Amniotic epithelial cell (primary cell): ENCODE data around the gene C2orf92.
A peak's percentile ranks its signal among the peaks of the same experiment; 100 is the strongest.
"Not testable (repeated sequence)": the region's sequence is repeated elsewhere in the genome, so short reads cannot be mapped to it uniquely, and the experiment has no call there.

ENCODE experiments used
- DNase-seq: peaks from one replicate; pipeline ENCODE4 v3.0.0-alpha.2; 2010; ENCODE audit warnings: low read depth

The C2orf92 gene

DNA sequence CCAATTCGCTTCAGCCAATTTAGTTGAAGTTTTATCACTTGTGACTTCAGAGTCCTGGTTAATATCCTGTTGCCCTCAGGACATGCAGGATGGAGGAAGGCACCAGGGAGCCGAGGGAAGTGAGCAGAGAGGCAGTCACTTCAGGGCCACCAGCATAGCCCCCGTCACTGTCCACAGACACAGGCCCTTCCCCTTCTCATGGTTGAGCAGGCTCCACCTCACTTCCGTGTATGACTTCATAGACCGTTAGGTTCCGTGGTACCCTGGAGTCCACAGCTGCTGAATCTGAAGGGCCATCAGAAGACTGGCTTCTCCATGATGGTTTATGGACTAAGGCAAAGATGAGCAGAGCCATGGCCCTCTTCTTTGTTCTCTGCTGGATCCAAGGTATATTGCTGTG, at the start of gene C2orf92:
C2orf92 (plus strand) TSS at position 266 of the 400 bp plus-strand sequence; CDS start at position 342, 76 bp downstream.
- no peak for DNase-seq

DNA sequence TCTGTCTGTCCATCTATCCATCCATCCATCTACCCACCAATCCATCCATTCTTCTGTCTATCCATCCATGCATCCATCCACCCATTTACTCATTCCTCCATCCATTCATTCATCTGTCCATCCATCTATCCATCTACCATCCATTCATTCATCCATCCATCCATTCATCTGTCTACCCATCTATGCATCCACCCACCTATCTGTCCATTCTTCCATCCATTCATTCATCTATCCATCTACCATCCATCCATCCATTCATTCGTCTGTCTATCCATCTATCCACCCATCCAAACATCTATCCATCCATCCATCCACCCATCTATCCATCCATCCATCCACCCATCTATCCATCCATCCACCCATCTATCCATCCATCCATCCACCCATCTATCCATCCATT, 49.0 kb upstream of the C2orf92 start:
- not testable (repeated sequence) for DNase-seq

DNA sequence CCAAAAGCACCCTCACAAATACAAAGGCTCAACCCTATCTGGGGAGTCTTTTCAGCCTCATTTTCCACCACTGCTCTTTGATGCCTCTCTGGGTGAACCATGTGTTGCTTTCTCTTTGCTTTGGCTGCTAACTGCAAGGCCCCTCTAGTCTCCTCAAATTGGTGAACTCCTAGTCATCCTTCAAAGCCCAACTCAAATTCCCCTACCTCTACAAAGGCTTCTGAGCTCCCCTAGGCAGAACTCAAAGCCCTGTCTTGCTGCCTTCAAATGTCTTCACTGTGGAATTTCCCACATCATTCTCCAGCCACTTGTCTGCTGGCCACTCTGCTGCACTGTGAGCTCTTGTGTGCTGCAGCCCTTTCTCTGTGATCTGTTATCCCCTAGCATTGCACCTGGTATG, 46.5 kb upstream of the C2orf92 start:
- DNase-seq, result not testable (repeated sequence)

DNA sequence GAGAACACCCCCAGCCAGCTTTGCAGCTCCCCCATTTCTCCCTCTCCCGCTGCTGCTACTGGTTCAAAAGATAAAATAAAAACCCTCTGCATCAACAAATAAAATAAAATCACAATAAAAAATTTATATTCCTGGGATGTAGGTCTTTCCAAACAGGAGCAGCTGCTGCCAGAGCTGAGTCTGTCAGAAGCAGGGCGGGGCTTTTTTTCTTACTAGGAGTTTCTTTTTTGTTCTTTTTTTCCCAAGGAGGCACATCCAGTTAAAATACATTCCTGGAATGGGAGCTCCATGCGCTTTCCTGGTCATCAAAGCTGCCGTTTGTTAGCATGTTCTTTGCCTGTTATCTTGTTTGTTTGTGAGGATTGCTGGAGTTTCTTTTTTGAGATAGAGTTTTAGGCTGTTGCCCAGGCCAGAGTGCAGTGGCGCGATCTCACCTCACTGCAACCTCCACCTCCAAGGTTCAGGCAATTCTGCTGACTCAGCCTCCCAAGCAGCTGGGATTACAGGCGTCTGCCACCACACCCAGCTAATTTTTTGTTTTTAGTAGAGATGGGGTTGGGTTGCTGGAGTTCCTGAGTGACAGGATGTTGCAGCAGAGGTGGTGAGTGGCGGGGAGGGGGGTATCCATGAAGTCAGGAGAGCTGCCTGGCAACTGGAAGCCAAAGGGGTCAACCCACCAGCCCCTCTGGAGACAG, 44.0 kb upstream of the C2orf92 start:
- DNase-seq, result not testable (repeated sequence)

DNA sequence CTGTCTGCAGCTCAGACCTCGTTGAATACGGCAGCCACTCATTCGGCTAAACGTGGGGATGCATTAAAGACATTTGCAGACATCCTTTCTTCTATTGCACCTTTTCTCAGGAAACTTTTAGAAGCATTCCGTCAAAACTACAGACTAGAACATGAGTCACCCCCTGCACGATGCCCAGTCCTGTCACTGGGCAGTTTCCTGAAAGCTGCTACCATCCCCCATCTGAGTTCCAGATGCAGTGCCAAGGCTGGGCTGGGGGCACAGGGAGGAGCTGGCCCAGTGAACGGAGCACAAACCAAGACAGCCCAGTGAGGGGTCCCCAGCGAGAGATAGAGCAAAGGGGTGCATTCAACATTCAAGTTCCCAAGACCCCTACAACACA, 43.5 kb upstream of the C2orf92 start:
- not testable (repeated sequence) for DNase-seq

DNA sequence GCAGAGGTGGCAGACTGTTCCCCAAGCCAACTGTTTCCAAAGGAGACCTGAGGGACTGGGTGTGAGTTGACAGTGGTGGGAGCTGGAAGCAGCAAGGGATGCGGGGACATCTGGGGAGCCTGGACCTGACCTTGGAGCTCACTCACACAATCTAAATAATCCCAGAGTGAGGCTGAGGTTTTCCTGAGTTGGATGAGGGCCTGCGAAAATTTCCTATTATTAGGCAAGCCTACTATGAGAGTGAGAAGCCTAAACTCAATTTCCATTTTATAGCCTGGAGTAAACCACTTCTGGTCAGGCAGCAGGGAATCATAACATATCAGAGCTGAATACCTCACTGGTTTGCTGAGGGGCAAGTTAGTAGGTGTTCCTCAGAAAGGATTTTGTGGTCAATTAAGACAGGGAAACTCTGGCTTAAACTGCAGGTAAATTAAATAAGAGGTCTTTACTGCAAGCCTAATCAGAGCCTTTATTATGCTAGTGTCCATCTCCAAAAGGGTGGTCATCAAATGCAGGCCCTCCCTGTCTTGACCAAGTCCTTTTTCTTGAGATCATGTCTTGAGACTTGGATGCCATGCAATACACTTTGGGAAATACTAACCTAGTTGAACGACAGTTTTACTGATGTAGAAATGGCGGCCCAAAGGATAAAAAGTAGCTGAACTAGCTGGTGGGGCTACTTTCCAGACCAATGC, 25.3 kb upstream of the C2orf92 start:
- DNase-seq, result no peak

DNA sequence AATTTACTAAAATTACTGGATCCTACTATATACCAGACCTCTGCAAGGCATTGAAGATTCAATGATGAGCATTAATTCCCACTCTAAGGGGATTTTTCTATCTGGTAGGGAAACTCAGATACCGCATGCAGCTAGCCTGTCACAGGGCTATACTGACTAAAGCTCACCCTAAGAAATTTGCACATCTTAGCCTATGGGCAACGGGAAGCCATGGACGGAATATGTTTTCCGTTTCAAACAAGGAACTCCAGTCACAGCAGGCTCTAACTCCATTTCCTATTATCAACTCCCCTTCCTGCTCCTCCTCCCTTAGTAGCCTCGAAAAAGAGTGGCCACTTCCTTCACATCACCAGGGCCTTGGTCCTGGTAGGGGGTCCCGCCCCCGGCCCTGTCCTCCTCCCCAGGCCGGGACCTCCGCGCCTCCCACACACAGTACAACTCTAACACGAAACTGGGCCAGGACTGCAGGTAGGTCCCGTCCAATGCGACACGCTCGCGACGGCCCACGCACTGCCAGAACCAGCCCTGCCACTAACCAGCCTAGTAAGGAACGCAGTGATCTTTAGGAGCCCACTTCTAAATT, 24.3 kb upstream of the C2orf92 start:
- DNase-seq, result no peak

DNA sequence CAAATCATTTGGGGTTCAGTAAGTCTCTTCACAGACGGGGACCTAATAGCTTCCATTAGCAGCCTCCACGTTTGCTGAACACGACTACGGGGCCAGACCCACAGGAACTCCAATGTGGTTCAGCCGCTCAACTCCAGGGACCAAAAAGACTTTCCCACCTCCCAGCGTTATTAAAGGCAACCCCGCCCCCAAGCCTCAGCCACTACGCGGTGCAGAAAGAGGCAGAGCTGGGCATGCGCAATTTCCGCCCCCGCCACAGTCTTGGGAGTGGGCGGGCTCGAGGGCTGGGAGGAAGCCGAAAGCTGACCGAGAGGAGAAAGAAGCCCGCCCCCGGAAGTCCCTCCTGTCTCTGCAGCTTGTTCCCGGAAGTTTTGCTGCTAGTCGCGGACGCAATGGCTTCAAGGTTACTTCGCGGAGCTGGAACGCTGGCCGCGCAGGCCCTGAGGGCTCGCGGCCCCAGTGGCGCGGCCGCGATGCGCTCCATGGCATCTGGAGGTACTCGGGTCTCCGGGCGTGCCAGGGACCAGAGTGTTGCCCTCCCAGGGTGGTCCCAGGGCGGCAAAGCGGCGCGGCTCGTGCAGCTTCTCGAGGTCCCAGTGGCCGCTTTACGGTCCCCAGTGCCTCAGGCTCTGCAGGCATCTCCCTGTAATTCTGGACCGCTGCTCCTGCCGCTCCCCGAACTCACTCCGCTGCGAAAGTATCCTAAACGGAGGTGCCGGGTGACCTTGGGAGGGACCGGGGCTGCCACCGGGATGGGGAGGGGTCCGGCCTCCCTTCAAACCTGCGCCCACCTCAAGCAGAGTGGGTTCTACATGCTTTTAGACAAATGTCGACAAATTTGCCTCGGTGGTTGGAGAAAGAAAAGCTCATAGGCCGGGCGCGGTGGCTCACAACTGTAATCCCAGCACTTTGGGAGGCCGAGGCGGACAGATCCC, 23.6 kb upstream of the C2orf92 start, which contains the start of gene COX5B:
COX5B (plus strand) TSS at position 368 of the 935 bp plus-strand sequence; CDS start at position 393, 25 bp downstream.
- DNase-seq, result peak; percentile 93

DNA sequence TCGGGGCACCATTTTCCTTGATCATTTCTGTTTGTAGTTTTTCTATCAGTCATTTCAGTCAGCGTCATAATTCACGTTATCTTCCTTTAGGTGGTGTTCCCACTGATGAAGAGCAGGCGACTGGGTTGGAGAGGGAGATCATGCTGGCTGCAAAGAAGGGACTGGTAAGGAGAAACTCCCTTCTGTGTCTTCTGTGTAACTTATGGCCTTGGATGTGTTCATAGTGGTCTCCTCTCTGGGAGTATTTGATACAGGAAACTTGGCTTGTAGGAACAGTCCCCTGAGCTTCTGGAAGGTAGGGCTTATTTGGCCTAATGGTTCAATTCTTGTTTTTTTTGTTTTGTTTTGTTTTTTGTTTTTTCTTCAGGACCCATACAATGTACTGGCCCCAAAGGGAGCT, 22.5 kb upstream of the C2orf92 start:
- no peak for DNase-seq

DNA sequence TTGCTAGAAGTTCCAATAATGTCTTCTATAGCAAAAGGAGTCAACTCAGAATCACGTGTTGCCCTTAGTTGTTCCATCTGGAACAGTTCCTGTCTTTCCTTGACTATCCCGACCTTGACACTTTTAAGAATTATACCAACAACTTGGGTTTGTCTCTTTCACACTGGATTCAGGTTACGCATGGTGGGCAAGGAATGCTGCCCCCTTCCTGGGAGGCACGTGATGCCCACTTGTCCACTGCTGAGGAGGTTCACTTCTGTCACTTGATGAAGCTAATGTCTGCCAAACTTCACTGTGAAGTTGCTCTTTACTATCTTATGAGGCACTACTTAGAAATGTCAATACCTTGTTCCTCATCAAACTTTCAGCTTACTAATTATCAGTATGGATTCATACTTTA, 18.4 kb upstream of the C2orf92 start:
- no peak for DNase-seq

DNA sequence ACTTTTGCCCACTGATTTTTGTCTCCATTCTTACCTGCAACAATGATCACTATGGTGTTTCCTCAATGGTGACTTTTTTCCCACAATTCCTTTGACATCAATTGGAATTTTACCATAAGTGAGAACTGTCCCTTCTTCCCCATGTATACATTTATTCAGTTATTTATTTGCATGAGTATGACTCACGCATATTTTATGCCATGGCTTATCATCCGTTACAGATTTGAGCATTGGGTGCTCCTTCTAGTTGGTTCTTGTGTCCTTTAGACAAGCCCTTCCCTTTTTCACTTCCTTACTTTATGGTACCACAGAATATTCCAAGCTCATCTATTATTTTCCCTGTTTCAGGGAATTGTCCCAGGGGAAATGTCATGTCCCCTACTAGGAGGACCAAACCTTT, 16.0 kb upstream of the C2orf92 start:
- DNase-seq, result no peak

DNA sequence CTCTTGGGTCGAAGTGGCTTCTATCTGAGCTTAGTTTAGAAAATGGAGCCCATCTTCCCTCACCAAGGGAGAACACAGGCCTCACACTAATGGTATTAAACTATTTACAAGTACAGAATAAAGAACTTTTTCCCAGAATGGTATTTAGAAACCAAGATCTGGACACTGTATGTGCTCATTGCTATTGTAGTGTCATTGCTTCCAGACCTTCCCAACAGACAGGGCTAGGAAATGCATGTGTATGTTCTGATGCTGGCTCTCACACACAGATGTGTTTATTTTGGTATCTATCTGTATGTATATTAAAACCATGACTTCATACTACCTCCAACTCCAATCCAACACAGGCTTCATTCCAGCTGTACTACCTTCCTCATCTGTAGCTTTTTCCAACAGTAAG, 15.6 kb upstream of the C2orf92 start:
- DNase-seq, result no peak

DNA sequence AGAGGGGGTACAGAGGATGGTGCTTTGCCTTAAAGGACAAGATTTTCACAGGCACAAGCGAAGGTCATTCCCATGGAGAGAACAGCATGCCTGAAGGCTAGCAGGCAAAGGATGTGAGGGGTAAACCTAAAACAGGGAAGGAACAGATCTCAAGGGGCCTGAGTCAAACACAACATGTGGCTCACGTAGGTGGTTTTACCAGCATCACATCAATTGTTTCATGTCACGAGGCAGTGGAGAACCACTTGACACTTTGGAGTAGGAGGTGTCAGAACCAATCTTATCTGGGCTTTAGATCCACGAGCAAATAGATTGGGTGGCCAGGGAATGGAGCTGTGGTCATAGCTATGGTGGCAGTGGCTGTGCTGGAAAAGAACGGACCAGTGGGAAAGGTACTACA, 15.2 kb upstream of the C2orf92 start:
- DNase-seq, result no peak

DNA sequence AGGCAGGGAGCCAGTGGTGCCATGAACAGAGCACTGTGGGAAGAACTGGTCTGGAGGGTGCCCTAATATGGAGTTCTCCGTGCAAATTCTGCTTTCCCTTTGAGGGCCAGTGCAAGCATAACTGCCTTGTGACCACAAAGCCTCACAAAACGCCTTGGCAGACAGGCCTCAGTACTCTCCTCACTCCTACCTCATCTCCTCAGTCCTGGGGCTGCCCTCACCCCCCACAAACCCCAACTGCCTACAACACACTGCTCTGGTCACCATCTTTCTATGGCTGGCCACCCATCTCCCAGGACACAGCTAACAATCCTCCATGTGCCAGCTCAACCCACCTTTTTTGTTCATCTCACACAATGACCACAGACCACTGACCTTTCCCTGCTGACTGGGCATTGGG, 14.7 kb upstream of the C2orf92 start:
- DNase-seq, result no peak

DNA sequence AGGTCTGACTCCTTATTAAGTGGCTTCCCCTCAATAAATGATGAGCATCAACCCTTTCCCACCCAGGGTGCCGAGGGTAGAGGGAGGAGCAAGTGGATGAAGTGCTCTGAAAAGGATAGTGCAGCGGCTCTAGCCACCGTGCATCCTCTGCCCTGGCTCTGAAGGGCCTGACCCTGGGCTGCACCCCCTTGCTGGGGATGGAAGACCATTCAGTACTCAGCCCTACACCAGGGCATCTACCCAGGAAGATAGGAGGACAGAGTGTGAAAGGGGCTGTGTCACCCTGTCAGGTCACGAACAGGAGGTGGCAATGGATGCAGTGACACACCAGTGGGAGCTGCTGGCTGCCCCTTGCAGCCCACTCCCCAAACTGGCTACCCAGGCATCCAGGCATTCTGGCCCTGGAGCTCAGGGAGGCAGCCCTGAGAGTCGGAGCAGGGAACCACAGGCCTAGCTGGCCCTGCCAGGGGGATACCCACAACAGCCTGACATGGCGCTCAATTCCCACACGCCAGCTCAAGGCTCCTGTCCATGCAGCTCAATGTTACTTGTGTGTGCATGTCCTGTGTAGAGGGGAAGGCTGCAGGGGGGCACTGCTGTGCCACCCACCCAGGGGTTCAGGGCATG, 13.3 kb upstream of the C2orf92 start:
- no peak for DNase-seq

DNA sequence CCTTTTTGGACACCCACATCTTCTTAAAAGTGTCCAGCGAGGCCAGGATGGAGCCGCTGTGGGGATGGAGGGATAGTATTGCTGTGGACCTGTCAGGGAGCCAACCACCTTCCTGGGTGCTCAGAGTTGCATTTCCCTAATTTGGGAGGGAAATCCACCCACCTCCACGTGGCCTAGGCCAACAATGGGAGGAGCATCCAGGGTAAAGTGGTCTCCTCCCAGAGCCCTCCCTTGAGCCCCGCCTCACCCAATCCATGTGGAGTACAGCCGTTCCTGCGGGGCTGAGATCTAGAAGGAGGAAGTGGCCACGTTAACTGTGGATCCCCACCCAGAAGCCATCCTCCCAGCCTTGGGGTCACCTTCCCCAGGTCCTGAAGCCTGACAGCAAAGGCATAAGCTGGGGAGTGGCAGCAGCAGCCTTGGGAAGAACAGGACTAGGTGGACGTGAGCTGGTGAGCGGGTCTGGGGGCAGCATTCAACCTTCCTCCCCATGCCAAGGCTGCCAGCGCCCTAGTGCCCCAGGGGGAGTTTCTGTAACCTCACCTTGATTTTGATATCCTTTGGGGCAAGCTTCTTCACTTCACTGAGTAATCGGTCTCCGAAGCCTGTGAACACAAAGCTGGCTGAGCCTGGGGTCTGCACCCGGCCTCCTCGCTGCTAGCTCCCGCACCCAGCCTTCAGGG, 12.5 kb upstream of the C2orf92 start:
- DNase-seq, result no peak

DNA sequence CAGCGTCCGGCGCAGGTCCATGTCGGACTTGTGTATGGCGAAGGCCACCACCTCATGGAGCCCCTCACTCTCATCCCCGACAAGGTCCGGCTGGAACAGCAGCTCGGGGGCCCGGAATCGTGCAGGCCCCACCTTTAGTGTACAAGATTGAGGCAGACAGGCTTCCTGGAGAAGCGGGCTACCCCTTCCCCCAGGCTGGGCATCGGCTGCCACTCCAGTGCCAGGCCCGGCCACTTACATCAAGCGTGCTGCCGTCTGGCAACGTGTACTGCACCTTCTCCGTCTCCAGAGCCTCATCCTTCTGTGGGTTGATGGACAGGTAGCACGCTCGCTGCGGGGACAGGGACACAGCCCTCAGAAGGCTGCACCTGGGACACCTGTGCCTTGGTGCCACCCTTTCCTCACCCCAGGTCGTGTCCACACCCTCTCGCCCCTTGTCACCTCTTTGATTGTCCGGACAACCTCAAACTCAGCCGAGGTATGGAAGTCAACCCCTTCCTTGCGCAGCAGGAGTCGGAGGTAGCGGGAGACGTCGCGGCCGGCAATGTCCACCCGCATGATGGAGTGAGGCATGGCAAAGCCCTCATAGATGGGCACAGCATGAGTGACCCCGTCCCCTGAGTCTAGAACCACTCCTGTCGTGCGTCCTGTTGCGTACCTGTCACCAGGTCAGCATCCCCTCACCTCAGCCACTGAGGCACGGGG, 11.4 kb upstream of the C2orf92 start:
- no peak for DNase-seq

DNA sequence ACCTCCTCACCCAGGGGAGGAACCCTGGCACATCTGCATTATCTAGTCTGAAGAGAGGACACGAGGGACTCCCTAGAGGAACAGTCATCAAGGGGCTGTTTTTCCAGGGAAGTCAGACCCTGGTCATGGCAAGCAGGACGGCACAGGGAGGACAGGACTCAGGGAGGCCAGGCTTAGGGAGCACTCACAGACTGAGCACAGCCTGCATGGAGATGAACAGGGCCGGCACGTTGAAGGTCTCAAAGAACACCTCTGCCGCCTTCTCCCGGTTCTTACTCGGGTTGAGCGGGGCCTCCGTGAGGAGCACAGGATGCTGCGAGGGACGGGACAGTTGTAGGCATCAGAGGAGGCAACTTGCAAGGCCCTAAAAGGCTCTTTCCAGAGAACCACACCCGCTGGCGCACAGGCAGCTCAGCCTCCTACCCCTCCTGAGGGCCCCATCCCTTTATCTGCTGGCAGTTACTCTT, 10.8 kb upstream of the C2orf92 start:
- DNase-seq, result no peak

DNA sequence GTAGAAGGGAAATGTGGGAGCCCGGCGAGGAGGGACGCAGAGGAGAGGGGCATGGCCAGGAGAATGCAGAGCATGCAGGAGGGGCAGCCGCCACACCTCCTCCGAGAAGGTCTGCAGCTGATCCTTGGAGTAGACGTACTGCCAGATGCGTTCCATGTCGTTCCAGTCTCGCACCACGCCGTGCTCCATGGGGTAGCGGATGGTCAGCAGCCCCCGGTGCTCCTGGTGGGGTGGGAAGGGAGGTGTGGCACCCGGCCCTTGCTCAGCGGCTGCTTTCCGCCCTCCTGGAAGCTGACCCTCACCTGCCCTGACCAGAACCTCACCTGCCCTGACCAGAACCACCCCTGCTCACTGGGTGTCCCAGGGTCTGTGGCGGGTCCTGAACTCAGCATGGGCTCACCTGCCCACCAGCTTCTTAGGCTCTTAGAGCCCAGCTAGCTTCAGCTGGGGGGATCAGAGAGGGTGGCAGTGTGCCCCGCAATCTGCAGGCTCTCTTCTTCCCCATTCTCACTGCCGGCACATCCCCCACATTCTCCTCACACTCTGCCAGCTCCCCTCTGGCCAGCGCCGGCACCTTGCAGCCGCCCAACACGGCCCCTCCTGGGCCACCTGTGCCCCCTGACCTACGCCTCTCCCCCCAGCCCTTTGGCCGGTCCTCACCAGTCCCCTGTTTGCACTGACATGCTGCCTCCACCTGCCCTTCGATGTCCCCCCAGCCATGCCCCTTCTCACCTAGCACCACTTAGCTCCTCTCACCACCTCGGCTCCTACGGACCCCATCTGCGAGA, 10.1 kb upstream of the C2orf92 start:
- DNase-seq, result no peak
